ENCODE results near the gene FOXB1.
A peak's percentile ranks its signal among the peaks of the same experiment; 100 is the strongest.

Gene FOXB1

DNA sequence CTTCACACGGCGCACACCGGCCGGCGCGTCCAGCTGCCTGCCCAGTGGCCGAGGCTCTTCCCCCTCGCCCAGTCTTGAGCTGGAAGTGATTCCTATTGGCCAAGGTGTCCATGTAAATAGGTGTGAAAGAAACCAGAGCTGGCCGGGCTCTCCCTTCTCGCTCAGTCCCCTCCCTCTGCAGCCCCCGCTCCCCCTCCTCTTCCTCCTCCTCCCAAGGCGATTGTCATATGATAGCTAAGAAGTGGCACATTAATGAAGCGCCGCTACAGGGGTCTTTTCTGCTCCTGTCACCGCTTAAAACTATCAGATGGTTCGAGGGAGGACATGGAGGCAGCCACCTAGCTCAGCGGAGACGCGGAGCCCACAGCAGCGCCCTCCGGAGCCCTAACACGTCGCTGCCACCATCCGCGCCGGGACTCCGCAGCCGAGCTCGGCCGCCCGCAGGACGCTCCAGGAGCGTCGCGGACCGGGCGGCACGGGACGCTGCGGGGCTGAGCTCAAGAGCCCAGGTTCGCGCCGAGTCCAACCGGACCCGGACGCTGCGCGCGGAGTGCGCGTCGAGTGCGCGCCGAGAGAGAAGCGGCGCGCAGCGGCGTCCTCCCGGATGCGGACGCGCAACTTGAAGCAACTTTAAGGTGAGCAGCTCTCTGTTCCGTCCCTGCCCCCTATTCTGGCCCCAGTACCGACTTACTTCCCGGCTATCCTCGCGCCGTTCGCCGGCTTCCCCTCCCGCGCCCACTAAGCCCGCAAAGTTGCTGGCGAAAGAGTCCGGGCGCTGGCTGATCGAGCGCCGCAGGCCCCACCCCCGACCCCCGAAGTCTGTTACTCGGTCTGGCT is at the start of gene FOXB1:
Gene FOXB1, plus strand, starts transcription at position 303 of the 837 bp plus-strand sequence. CDS start 653 bp downstream, outside the sequence.
- Histone ChIP-seq H3K9me3 (ENCODE audit: control insufficient read depth, insufficient read depth, low read length) (no peaks in the 10 kb centered on the region), H3K4me1 (ENCODE audit: insufficient read depth, low read length) (peaks cover 24% of the 10 kb centered on the region), H3K9ac (ENCODE audit: low read depth, low read length) (peak within 1 kb of the TSS; percentile 70), H3K36me3 (ENCODE audit: insufficient read depth, low read length) (no peaks in the 10 kb centered on the region)

DNA sequence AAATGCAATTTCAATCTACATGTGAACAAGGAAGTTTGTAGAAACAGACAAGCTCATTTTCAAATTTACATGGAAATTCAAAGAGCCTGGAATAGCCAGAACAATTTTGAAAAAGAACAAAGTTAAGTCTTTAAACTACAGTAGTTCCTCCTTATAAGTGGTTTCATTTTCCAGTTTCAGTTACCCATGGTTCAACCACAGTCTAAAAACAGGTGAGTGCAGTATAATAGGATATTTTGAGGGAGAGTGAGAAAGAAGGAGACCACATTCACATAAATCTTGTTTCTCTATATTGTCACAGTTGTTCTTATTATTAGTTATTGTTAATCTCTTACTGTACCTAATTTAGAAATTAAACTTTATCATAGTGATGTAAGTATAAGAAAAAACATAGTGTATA is 45.8 kb upstream of the FOXB1 start:
- no peak overlapping the region for H3K9ac ChIP-seq (ENCODE audit: low read depth, low read length)
- peaks cover 14% of the 10 kb centered on the region for H3K9me3 ChIP-seq (ENCODE audit: control insufficient read depth, insufficient read depth, low read length)
- H3K4me1 ChIP-seq (ENCODE audit: insufficient read depth, low read length) = 0 out of 2 replicates have a peak, but pooled peaks cover under 1% of the 10 kb centered on the region
- H3K36me3 ChIP-seq (ENCODE audit: insufficient read depth, low read length) = no peaks in the 10 kb centered on the region

DNA sequence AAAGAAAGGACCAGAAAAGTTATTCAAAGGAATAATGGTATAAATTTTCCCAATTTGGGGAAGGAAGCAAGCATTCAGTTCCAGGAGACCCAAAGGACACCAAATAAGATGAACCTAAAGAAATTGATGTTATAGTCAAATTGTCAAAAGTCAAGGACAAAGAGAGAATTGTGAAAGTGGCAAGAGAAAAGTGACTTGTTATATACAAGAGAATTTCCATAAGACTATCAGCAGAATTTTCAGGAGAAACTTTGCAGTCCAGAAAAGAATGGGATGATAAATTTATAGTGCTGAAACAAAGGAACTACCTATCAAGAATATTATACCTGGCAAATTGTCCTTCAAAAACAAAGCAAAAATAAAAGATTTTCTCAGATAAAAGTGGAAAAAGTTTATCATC is 43.8 kb upstream of the FOXB1 start:
- H3K9me3 ChIP-seq (ENCODE audit: control insufficient read depth, insufficient read depth, low read length) = peaks cover 14% of the 10 kb centered on the region
- H3K4me1 ChIP-seq (ENCODE audit: insufficient read depth, low read length) = no peaks in the 10 kb centered on the region
- H3K36me3 ChIP-seq (ENCODE audit: insufficient read depth, low read length) = no peaks in the 10 kb centered on the region
- no peak overlapping the region for H3K9ac ChIP-seq (ENCODE audit: low read depth, low read length)

DNA sequence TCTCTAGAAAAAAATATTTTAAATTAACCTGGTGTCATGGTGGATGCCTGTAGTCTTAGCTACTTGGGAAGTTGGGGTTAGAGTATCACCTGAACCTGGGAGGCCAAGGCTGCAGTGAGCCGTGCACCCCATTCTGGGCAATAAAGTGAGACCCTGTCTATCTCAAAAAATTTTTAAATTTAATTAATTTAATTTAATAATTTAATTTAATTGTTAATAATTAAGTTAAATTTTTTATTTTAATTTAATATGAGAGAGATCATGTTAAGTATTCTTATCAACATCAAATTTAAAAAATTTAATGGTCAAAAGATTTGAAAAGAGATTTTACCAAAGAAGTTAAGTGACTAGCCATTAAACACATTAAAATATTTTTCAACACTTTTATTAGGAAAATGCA is 40.8 kb upstream of the FOXB1 start:
- H3K9ac ChIP-seq (ENCODE audit: low read depth, low read length) = no peak overlapping the region
- H3K36me3 ChIP-seq (ENCODE audit: insufficient read depth, low read length) = no peaks in the 10 kb centered on the region
- peaks cover 6% of the 10 kb centered on the region; the same call in 1 of the 2 replicates for H3K9me3 ChIP-seq (ENCODE audit: control insufficient read depth, insufficient read depth, low read length)
- no peaks in the 10 kb centered on the region for H3K4me1 ChIP-seq (ENCODE audit: insufficient read depth, low read length)

DNA sequence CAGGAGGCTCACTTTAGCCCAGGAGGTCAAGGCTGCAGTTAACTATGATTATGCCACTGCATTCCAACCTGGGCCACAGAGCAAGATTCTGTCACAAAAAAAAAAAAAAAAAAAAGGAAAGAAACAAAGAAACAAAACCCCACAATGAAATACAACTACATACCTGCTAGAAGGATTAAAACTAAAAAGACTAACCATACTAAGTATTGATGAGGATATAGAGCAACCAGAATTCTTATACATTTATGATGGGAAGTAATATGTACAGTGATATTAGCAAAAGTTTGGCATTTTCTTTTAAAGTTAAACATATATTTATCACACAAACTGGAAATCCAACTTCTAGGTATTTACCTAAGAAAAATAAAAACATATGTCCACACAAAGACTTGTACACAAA is 40.2 kb upstream of the FOXB1 start:
- no peaks in the 10 kb centered on the region for H3K36me3 ChIP-seq (ENCODE audit: insufficient read depth, low read length)
- H3K9me3 ChIP-seq (ENCODE audit: control insufficient read depth, insufficient read depth, low read length) = peaks cover 4% of the 10 kb centered on the region; the same call in 1 of the 2 replicates
- H3K9ac ChIP-seq (ENCODE audit: low read depth, low read length) = no peak overlapping the region
- H3K4me1 ChIP-seq (ENCODE audit: insufficient read depth, low read length) = no peaks in the 10 kb centered on the region

DNA sequence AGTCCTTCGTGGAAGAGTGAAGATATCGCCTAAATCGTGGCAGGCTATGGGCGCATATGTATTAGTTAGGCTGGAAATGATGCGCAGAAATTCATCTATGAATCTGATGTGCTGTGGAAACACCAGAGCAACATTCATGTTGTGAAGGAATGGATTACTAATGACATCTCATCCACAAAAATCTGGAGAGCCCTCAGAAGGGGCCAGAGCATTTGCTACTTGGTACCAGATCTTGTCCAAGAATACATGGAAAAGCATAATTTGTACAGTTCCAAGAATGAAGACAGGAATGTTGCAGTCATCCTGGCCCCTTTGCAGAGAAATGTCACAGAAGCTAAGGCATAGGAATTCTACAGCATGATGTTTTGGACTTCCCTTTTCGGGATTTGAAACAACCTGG is 38.4 kb upstream of the FOXB1 start:
- Histone ChIP-seq H3K4me1 (ENCODE audit: insufficient read depth, low read length) (no peaks in the 10 kb centered on the region), H3K9ac (ENCODE audit: low read depth, low read length) (no peak overlapping the region), H3K36me3 (ENCODE audit: insufficient read depth, low read length) (no peaks in the 10 kb centered on the region), H3K9me3 (ENCODE audit: control insufficient read depth, insufficient read depth, low read length) (no peaks in the 10 kb centered on the region)

DNA sequence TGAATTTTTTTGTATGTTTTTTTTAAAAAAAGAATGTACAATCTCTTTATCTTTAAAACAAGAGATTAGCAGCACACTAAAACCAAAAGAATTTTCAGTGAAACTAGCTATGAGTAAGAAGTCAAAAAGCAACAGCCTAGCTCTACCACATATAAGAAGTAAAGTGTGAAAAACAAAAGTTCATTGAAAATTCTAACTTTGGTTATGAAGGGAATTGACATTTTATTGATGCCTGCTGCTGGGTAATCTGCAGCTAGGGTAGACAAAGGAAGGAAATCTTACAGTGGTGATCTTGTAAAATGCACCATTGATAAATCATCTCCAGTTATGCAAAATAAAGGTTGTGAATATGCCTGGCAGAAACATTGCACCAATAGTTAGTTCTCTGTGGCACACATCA is 37.8 kb upstream of the FOXB1 start:
- Histone ChIP-seq H3K9me3 (ENCODE audit: control insufficient read depth, insufficient read depth, low read length) (no peaks in the 10 kb centered on the region), H3K36me3 (ENCODE audit: insufficient read depth, low read length) (no peaks in the 10 kb centered on the region), H3K9ac (ENCODE audit: low read depth, low read length) (no peak overlapping the region), H3K4me1 (ENCODE audit: insufficient read depth, low read length) (no peaks in the 10 kb centered on the region)

DNA sequence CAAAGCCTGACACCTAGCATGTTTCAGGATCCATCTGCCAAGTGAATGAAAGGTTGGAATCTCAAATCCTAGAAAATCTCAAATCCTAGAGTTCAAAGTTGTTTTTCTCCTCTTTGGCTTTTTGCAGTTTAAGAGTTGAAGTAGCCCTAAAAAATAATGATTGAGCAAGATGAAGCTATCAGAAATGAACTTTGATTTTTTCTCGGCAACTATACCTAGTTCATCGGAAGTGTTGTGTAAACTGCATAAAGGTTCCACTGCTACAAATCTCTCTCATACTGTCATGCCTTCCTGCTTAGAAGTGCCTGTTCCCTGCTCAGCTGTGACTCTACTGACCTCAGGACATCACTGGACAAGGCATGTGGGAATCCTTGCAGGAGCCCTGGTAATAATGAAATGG is 35.8 kb upstream of the FOXB1 start:
- H3K9ac ChIP-seq (ENCODE audit: low read depth, low read length) = no peak overlapping the region
- H3K36me3 ChIP-seq (ENCODE audit: insufficient read depth, low read length) = no peaks in the 10 kb centered on the region
- H3K4me1 ChIP-seq (ENCODE audit: insufficient read depth, low read length) = no peaks in the 10 kb centered on the region
- no peaks in the 10 kb centered on the region for H3K9me3 ChIP-seq (ENCODE audit: control insufficient read depth, insufficient read depth, low read length)

DNA sequence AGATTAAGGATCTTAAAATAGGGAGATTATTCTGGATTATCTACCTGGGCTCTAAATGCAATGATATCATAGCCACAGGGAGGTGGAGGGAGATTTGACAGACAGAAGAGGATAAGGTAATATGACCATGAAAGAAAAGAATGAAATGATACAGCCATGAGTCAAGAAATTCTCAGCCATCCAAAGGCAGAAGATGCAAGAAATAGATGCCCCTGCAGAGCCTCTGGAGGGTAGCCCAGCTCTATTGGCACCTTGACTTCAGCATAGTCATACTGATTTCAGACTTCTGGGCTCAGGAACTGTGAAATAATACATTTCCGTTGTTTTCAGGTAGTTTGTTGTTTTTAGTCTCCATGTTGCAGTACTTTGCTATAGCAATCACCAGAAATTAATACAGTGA is 31.9 kb upstream of the FOXB1 start:
- no peaks in the 10 kb centered on the region for H3K4me1 ChIP-seq (ENCODE audit: insufficient read depth, low read length)
- no peaks in the 10 kb centered on the region for H3K36me3 ChIP-seq (ENCODE audit: insufficient read depth, low read length)
- H3K9me3 ChIP-seq (ENCODE audit: control insufficient read depth, insufficient read depth, low read length) = no peaks in the 10 kb centered on the region
- H3K9ac ChIP-seq (ENCODE audit: low read depth, low read length) = no peak overlapping the region

DNA sequence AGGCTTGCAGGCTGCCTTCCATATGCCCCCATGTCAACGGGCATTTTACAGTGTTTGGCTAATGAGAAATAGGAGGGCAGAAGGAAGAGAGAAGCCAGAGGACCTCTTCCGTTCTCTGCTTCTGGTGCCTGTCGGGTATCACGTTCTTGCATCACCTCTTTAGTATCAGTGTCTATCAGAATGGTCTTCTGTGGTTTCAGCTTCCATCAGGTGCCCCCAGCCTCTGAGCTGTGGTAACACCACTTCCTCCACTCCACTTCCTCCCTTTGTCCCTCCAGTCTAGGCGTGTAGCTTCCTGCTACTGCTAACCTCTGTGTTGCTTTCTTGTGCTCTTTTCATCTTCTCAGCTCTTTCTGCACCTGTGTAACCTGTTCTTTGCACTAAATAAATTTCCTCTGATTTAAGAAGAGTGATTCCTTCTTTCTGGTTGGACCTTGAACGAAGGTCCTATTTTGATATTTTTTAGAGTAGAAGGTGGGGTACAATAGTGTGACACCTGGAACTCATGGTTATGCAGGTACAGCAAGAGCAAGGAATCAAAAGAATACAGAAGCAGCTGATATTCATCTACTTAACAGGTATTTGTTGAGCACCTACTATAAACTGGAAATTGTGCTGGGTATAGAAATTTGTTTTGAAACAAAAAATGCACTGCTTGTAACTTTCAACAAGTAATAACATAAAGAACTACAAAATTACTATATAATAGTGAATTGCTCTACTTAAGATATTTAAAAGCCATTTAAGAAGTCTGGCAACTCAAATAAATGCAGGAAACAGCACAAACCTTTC is 27.4 kb upstream of the FOXB1 start:
- H3K4me1 ChIP-seq (ENCODE audit: insufficient read depth, low read length) = no peaks in the 10 kb centered on the region
- no peaks in the 10 kb centered on the region for H3K36me3 ChIP-seq (ENCODE audit: insufficient read depth, low read length)
- H3K9ac ChIP-seq (ENCODE audit: low read depth, low read length) = no peak overlapping the region
- H3K9me3 ChIP-seq (ENCODE audit: control insufficient read depth, insufficient read depth, low read length) = no peaks in the 10 kb centered on the region

DNA sequence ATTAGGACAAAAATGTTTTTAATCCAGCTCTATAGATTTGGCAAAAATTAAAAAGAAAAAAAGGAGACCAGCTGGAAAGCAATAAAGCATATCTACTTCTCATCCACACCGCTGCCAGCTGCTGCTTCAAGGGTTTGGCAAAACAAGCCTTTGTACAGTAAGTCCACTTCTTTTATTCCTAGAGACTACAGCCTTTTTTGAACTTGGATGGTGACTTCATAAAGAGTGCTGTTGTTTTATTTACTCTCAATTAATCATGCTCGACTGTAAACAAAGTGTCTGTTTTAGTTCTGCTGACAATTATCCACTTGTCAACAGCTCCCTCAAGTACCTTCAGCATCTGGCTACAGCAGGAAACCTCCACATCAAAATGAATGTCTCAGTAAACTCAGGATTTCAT is 12.3 kb upstream of the FOXB1 start:
- no peaks in the 10 kb centered on the region for H3K36me3 ChIP-seq (ENCODE audit: insufficient read depth, low read length)

DNA sequence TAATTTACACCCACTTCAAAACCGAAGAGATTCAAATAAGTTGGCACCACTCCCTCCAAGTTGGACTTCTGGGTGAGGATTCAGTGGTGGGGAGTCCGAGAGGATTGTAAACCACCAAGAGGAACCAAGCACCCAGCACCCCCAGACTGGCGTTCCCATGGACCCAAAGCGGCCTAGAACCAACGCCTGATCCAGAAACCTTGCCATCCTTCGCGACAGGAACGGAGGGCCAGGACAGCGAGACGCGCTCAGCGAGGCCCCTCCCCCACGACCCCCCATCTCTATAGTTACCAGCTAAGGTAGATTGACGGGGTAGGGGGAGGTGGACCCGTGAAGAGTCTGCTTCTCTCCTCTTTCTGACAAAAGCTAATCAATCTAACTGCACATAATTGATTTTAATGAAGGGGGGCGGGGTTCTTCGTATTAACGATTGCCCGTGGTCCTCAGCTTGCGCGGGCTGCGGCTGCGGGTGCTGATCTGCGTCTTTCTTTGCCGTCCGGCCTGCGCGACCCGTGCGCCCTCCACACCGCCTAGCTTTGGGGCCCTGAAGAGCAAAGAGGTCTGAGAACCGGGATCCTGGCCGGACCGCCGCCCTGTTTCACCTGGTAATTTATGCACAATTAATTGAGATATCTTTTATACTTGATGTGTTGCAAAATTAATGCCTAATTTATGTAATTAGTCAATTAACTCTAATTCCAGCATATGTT is 10.9 kb upstream of the FOXB1 start:
- Histone ChIP-seq H3K4me1 (ENCODE audit: insufficient read depth, low read length) (peaks cover 8% of the 10 kb centered on the region; the same call in 1 of the 2 replicates), H3K9me3 (ENCODE audit: control insufficient read depth, insufficient read depth, low read length) (no peaks in the 10 kb centered on the region), H3K36me3 (ENCODE audit: insufficient read depth, low read length) (no peaks in the 10 kb centered on the region), H3K9ac (ENCODE audit: low read depth, low read length) (no peak overlapping the region; the same call in 1 of the 2 replicates)

More for the DNA sequence above, 12.3 kb upstream of the FOXB1 start:
- no peak overlapping the region for H3K9ac ChIP-seq (ENCODE audit: low read depth, low read length)
- no peaks in the 10 kb centered on the region for H3K9me3 ChIP-seq (ENCODE audit: control insufficient read depth, insufficient read depth, low read length)
- no peaks in the 10 kb centered on the region for H3K4me1 ChIP-seq (ENCODE audit: insufficient read depth, low read length)

DNA sequence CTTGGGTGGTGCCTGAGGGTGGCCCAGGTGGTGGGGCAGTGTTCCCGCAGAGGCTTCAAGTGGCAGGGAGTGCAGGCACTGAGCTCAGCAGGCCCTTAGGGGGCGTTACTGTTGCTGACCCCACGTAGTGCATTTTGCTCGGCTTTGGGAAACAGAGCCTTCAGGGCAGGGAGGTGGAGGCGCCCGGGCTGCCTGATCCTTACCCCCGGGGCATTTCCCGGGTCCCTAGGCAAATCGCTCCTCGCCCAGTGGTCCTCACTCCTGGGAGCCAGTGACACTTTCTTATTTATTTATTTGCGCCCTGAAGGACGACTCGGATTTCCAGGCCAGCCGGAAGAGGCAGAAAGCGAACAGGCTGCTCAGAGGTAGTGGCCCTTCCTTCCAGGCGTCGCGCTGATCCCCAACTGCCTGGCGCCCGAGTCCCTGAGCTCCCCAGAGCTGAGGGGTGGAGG is 10.1 kb upstream of the FOXB1 start:
- peak overlapping the region; percentile 53; the same call in 1 of the 2 replicates for H3K9ac ChIP-seq (ENCODE audit: low read depth, low read length)

DNA sequence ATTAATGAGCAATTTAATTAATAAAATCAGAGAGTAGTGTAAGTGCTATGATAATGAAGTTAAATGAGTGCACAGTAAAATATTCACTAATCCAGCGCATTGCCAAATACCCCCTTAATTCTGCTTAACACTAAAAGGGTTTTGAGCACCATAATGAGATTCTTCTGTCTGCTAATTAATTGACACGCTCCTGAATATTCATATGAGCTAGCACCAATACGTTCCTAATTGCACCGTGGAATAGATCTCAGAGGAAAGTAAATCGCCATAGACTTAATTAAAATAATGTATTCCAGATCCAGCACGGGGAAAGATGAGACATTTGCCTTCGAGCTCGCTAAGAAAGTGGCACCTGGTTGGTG is 9.6 kb upstream of the FOXB1 start:
- H3K36me3 ChIP-seq (ENCODE audit: insufficient read depth, low read length) = no peaks in the 10 kb centered on the region
- peak overlapping the region; percentile 53 for H3K9ac ChIP-seq (ENCODE audit: low read depth, low read length)
- H3K4me1 ChIP-seq (ENCODE audit: insufficient read depth, low read length) = peaks cover 18% of the 10 kb centered on the region
- H3K9me3 ChIP-seq (ENCODE audit: control insufficient read depth, insufficient read depth, low read length) = no peaks in the 10 kb centered on the region

More for the DNA sequence above, 10.1 kb upstream of the FOXB1 start:
- H3K9me3 ChIP-seq (ENCODE audit: control insufficient read depth, insufficient read depth, low read length) = no peaks in the 10 kb centered on the region
- H3K4me1 ChIP-seq (ENCODE audit: insufficient read depth, low read length) = peaks cover 14% of the 10 kb centered on the region; the same call in 1 of the 2 replicates
- no peaks in the 10 kb centered on the region for H3K36me3 ChIP-seq (ENCODE audit: insufficient read depth, low read length)

Measured in ES-I3 (cell line).